Peyer's patch (tissue), 4 donors: ENCODE data around the gene METAP1D. TPM values are rescaled to one million over a fixed set of nuclear protein-coding genes. Genes with fewer than 3 reads are reported as not detected.

Experiments
- DNase-seq, 3 donors: peaks; one replicate each; pipeline ENCODE4 v3.0.0-alpha.2; 2017 to 2019
- H3K27ac ChIP-seq, 4 donors: fragments of 200-600 bp; sonication (generic); one replicate each; pipeline ENCODE4 v1.5.1; 2016 to 2019
- H3K27me3 ChIP-seq, 2 donors: fragments of 200-600 bp; sonication (generic); one replicate each; pipeline ENCODE4 v1.5.1; 2019
- H3K36me3 ChIP-seq, 3 donors: fragments of 200-600 bp; sonication (generic); one replicate each; pipeline ENCODE4 v1.5.1; 2016 to 2019
- H3K4me1 ChIP-seq, 4 donors: fragments of 200-600 bp; sonication (generic); one replicate each; pipeline ENCODE4 v1.5.1; 2016 to 2019
- H3K4me3 ChIP-seq, 4 donors: fragments of 200-600 bp; sonication (generic); 1 replicate in 3 of 4; 2 replicates in 1 of 4; pipeline ENCODE4 v1.5.1; 2016 to 2019; ENCODE audit warnings: mild to moderate bottlenecking in 1 of 4
- H3K9me3 ChIP-seq, 4 donors: fragments of 200-600 bp; sonication (generic); one replicate each; pipeline ENCODE4 v1.5.1; 2016 to 2019; ENCODE audit warnings: mild to moderate bottlenecking in 1 of 4
- POLR2A ChIP-seq, 2 donors: fragments of 450-650 bp; IDR thresholded peaks; one replicate each; pipeline ENCODE4 v1.5.1; 2017; ENCODE audit warnings: antibody characterized with exemption in 2 of 2, mild to moderate bottlenecking in 2 of 2, moderate library complexity in 2 of 2
- total RNA-seq, 4 donors: library from RNA; depleted of rRNA; stranded (reverse); fragments of >200 nt; gene quantifications; one replicate each; pipeline ENCODE4 v1.1.0, GENCODE V29; 2016
- TF ChIP-seq, protein P1 (sequence below), 6 experiments: fragments of 450-650 bp in 4 of 6; fragments of 200-600 bp in 2 of 6; sonication (generic) in 1 of 6; IDR thresholded peaks; one replicate each; pipeline ENCODE4 v1.5.1; 2017 to 2019; ENCODE audit warnings: antibody characterized with exemption in 6 of 6, mild to moderate bottlenecking in 3 of 6, moderate library complexity in 1 of 6

METAP1D gene
- total RNA-seq, 4 donors from 2014 or later = 3.3 to 33.0 (median 6.5) TPM

DNA sequence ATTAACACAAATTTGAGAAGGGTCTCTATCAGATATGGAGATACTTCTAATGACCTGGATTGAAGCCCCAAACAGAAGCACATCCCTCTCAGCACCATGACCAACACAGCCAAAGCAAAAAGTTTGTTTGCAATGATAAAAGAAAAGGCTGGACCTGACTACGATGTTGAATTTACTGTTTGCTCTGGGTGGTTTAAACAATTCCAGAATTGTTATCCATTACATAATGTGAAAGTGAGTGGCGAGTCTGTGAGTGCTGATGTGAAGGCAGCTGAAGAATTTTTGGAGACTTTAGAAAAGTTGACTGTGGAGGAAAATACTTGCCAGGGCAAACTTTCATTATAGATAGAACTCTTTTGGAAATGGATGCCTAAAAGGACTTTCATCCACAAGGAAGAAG is 120.4 kb downstream of the METAP1D start:
- Histone ChIP-seq H3K4me3 (no peak overlapping the region), H3K27me3 (no peaks in the 10 kb centered on the region), H3K4me1 (no peaks in the 10 kb centered on the region), H3K36me3 (no peaks in the 10 kb centered on the region), H3K27ac (no peak overlapping the region), H3K9me3 (no peaks in the 10 kb centered on the region)
- no peak for DNase-seq
- no peak for TF ChIP-seq POLR2A (IDR thresholded peaks at IDR 0.05)
- TF ChIP-seq, protein P1, sequence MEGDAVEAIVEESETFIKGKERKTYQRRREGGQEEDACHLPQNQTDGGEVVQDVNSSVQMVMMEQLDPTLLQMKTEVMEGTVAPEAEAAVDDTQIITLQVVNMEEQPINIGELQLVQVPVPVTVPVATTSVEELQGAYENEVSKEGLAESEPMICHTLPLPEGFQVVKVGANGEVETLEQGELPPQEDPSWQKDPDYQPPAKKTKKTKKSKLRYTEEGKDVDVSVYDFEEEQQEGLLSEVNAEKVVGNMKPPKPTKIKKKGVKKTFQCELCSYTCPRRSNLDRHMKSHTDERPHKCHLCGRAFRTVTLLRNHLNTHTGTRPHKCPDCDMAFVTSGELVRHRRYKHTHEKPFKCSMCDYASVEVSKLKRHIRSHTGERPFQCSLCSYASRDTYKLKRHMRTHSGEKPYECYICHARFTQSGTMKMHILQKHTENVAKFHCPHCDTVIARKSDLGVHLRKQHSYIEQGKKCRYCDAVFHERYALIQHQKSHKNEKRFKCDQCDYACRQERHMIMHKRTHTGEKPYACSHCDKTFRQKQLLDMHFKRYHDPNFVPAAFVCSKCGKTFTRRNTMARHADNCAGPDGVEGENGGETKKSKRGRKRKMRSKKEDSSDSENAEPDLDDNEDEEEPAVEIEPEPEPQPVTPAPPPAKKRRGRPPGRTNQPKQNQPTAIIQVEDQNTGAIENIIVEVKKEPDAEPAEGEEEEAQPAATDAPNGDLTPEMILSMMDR (IDR thresholded peaks at IDR 0.05) = no peak

DNA sequence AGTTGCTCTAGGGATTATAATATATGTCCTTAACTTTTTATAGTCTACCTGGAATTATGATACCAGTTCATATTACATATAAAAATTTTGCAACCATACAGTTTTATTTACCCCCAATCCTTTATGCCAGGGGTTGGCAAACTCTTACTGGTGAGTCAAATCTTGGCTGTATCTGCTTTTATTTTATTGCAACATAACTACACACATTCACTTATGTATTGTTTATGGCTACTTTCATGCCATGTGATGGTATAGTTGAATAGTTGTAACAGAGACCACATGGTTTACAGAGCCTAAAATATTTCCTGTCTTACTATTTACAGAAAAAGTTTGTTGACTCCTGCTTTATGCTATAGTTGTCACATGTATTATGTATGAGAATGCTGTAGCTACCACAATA is 128.7 kb downstream of the METAP1D start:
- H3K9me3 ChIP-seq = no peaks in the 10 kb centered on the region
- DNase-seq = no peak
- no peaks in the 10 kb centered on the region for H3K4me1 ChIP-seq
- no peaks in the 10 kb centered on the region for H3K36me3 ChIP-seq
- H3K27me3 ChIP-seq = no peaks in the 10 kb centered on the region
- H3K4me3 ChIP-seq = no peak overlapping the region
- TF ChIP-seq POLR2A (IDR thresholded peaks at IDR 0.05) = no peak
- TF ChIP-seq, protein P1 (IDR thresholded peaks at IDR 0.05) = no peak
- no peak overlapping the region for H3K27ac ChIP-seq

DNA sequence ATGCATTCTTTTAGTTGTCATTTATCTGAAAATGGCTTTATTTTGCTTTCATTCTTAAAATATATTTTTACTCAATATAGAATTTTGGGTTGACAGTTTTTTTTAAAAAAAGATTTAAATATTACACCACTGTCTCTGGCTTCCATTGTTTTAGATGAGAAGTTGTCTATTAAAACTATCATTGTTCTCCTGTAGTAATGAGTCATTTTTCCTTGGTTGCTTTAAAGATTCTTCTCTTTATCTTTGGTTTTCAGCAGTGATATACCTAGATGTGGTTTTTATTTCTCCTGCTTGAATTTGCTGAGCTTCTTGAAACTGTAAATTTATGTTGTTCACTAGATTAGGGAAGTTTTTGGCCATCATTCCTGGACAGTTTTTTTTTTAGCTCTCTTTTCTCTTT is 129.7 kb downstream of the METAP1D start:
- Histone ChIP-seq H3K4me3 (no peak overlapping the region), H3K36me3 (no peaks in the 10 kb centered on the region), H3K27ac (no peak overlapping the region), H3K4me1 (no peaks in the 10 kb centered on the region), H3K9me3 (no peaks in the 10 kb centered on the region), H3K27me3 (no peaks in the 10 kb centered on the region)
- TF ChIP-seq POLR2A (IDR thresholded peaks at IDR 0.05) = no peak
- TF ChIP-seq, protein P1 (IDR thresholded peaks at IDR 0.05) = no peak
- DNase-seq = no peak

Other genes with a start within 250 kb of the METAP1D start
- 10 to 100 TPM in 3 of 4 donors, 1 to 10 TPM in 1; 9.6 to 18.2 (median 14.6) TPM for gene SLC25A12, start 105.7 kb upstream of the METAP1D start, total RNA-seq
- 10 to 100 TPM in 3 of 4 donors, 1 to 10 TPM in 1; 8.7 to 19.0 (median 12.3) TPM for gene HAT1, start 77.5 kb upstream of the METAP1D start, total RNA-seq
- gene DLX1, start 85.6 kb downstream of the METAP1D start, total RNA-seq = not detected
- not detected for gene DLX2, start 102.9 kb downstream of the METAP1D start, total RNA-seq